ENCODE data around the gene ALDH1A1.
"Not testable (repeated sequence)": the region's sequence is repeated elsewhere in the genome, so short reads cannot be mapped to it uniquely, and the experiment has no call there.

ALDH1A1 gene

DNA sequence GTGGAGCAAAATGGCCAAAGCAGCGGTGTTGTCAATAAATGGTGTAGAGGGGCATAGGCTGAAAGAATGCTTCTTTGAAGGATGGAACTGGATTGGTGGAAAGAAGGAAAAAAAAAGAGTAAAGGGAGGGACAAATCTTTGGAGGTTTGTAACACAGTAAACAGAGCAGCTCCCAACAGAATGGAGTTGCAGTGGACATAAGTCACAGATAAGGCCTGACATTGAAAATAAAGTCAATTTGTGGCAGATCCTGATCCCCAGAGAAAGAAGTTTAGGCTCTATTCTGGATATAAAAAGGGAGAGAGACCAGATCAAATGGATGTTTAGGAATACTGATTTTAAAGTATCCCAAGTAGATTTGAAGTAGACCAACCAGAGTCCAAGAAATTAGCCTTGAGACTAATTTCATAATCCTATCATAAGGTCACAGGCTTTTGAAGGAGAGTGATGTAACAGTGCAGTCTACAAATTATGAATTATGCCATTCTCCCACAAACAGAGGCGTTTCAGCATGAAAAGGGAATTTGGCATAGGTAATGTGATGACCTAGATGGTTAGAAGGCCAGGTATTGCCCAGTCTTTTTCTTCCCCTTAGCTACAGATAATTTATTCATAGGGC, 8.9 kb downstream of the ALDH1A1 start:
- DNase-seq (ENCODE audit: low read depth), result no peak

DNA sequence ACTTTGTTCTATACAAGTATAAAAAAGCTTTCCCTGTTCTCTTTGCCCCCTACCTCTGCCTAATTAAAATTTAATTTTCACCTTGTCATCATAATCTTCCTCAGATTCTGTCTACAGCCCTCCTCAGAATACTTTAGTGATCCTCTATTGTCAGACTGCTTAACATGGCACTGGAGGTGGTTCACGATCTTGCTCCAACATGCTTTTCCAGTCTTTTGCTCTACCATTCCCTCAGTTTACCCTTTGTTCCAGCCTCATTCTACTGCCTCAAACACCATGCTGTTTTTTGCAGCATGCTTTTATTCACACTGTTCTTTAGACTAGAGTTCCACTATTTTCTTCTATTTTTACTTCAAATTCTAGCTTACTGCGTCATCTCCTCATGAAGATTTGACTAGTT, 10.4 kb downstream of the ALDH1A1 start:
- no peak for DNase-seq (ENCODE audit: low read depth)

DNA sequence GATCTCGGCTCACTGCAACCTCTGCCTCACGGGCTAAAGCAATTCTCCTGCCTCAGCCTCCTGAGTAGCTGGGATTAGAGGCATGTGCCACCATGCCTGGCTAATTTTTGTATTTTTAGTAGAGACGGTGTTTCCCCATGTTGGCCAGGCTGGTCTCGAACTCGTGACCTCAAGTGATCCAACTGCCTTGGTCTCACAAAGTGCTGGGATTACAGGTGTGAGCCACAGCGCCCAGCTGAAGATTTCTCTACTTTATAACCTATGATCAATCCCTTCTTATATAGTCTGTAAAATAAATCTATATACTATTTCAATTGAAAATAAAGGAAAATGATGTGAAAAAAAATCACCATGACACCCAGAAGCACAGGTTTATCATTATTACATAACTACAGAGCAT, 13.3 kb downstream of the ALDH1A1 start:
- DNase-seq (ENCODE audit: low read depth), result not testable (repeated sequence)

DNA sequence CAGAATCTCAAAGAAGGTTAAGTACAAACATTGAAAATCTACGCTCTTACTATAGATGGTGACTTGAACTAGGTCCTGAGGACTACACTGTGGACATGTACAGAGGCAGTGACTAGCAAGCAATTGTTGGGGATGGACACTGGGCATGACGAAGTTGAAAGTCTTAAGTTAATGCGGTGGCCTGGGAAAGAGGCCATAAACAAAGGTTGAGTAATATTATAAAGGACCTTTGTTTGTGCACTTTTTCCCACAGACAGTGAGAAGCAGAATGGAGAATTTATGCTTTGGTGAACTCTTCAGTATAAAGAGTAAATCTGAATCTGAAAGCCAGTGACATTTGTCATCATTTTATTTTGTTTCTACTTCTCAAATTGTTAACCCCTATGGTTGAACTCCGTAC, 15.3 kb downstream of the ALDH1A1 start:
- no peak for DNase-seq (ENCODE audit: low read depth)

DNA sequence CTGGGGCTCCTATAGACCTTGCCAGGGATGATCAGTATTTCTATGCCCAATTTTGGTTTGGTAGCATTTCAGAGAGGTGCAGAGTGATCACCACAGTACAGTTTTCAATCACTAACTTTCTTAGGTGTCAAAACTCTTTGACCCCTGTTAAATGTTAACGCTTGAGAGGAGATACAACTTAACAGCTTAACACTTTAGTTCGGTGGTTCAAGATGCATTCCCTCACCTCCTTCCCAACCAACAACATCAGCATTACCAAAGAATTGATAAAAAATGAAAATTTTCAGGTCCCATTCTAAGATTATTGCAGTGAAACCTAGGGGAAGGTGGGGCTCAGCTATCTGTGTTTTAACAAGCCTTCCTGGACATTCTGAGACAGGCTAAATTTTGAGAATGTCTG, 16.2 kb downstream of the ALDH1A1 start:
- no peak for DNase-seq (ENCODE audit: low read depth)

DNA sequence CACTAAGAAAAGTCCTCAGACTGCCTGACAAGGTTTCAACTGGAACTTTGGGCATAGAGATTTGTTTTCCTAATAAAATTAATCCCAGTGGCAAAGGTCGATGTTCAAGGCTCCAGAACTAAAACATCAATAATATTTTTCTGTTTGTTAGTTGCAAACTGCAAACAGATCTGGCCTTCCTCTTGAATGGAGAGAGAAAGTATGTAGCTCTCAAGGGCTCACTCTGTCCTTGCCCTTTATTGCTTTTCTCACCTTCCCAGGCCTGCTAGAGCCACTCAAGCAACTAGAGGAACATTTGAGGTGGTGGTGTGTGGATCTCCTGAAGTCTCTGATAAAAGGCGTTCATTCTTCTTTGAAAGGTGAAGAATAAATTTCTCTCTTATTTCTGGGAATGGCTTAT, 16.6 kb downstream of the ALDH1A1 start:
- DNase-seq (ENCODE audit: low read depth), result no peak

DNA sequence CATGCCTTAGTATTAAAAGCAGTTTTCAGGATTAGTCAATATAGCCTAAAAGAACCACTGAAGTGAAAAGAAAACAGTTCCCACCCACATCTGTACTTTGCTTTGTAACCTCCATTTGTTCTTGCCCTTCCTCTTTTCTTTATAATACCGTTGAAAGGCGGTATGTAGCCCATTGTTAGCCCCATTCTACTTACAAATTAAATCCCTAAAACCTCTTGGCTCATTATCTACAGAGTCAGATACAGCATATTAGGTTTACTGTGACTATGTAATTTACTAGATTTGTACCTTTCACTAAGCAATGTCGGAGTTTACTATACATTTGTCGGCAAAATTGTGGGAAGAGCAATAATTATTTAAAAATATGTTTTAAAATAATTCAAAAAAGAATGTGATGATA, 17.3 kb downstream of the ALDH1A1 start:
- no peak for DNase-seq (ENCODE audit: low read depth)

DNA sequence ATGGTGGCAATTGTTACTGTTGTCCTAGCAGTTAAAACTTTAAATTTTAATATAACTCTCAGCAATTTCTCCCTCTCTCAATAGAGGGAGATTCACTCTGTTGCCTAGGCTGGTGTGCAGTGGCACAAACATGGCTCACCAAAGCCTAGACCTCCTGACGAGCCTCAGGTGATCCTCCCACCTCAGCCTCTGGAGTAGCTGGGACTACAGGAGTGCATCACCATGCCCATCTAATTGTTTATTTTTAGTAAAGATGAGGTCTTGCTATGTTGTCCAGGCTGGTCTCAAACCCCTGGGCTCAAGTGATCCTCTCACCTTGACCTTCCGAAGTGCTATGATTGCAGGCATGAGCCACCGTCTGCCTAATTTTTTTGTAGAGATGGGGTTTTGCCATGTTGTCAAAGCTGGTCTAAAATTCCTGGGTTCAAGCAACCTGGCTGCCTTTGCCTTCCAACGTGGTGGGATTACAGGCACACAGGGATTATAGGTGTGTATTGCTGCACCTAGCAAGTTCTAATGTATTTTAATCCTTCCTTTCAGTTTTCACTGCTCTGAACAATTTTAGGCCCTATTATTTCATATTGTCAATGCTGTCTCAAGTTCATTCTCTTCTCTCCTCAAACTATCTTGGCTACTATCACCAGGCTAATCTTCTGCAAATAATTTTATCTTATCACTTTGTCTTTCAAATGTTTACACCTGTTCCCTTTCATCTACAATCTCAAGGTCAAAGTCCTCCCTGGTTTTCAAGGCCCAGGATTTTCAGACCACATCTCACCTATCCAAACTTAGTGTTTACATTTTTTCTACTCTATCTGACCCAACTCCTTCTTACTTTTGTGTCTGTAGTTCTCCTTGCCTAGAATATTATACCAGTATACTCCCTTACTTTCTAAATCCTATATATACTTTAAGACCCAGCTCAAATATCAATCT, 18.9 kb downstream of the ALDH1A1 start:
- DNase-seq (ENCODE audit: low read depth), result no peak

DNA sequence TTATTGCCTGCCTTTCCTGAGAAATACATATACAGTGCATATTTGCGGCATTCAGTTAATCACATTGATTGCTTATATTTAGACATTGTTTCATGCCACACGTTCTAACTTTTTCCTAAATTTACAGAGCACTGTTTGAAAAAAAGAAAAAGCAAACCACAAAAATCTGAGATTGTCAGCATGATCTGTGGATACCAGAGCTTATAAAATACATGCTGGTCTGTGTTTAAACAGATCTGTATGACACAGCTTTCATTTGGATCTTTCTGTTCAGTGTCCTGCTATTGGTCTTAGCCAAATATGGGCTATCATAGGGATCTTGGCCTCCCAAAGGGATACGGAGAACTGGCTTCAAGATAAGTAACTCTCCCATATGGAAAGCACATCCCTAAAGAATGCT, 20.2 kb downstream of the ALDH1A1 start:
- no peak for DNase-seq (ENCODE audit: low read depth)

DNA sequence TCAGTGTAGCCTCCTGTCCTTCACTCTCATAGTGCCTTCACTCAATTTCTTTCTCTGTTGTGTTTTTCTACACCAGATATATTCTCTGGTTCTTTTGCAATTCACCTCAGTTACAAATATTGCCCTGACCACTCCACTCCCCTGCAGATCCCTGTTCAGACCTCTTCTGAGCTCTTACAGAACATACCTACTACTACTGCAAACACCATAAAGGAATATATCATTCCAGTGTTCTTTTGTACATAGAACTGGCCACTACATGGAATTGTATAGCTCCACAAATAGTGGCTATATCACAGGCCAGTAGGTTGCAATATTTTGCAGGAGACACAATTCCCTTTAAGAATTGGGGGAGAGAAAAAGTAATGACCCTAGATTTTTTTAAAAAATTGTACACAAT, 21.0 kb downstream of the ALDH1A1 start:
- DNase-seq (ENCODE audit: low read depth), result no peak

DNA sequence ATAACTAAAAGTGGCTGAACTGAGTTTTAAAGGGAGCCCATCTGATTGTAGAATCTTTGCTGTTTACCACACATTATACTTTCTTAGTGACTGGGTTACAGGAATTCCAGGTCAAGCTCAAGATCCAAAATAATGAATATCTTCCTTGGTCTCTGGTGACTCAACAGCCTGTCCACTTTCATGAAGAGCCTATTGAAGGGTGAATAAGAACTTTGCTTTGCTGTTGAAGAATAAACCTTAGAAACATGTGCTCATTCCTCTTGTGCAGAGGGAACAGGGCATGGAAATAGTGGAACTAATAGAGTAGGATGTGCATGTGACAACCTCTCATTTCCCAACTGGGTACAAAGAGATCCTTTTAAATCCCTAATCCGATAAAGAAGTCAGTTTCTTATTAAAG, 21.4 kb downstream of the ALDH1A1 start:
- DNase-seq (ENCODE audit: low read depth), result no peak

DNA sequence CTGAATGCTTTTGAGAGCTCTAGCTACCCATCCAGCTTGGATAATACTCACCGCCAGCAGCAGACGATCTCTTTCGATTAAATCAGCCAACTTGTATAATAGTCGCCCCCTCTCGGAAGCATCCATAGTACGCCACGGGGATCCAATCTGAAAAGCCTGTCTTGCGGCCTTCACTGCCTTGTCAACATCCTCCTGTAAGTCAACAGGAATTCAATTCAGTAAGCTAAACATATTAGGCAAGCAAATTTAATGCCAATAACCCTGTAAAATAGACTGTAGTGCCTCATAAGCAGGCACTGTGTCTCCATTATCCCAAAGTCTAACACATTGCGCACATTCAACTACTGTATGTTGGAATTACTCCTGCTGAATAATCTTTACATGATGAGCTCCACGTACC, 22.0 kb downstream of the ALDH1A1 start:
- no peak for DNase-seq (ENCODE audit: low read depth)

DNA sequence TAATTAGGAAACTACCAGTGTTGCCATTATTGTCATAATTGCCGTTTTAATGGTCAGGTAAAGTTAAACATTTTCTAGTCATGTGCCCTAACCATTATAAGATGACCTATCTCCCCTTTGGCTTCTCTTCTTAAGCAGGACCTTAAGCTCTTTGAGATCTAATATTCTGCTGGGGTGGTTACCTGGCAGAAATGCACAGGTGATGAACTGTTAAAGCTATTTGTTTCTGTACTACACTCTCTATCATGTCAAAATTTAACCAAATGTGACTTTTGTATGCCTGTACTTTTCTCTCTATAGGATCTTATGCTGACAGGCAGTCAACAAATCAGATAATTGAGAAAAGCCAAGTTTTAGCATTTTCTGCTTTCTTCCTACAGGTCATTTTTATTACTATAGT, 23.3 kb downstream of the ALDH1A1 start:
- DNase-seq (ENCODE audit: low read depth), result no peak

DNA sequence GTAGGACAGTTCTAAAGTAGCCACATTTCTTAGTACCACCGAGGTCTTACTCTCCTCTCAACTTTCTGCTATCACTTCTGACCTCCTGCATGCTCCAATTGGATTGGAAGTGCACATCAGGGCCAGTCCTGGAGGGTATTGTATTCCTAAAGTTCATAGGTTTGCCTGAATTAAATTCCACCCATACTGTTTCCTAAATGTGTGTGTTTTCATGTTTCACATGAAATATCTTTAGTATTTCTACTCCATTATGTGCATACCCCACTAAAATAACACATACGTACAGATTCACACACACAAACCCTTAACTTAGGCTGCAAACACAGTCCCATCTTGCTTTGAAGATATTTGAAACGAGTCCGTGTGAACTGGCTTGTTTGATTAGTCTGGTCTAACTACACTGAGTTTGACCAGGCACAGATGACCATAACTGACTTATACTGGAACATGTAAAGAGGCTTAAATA, 24.8 kb downstream of the ALDH1A1 start:
- DNase-seq (ENCODE audit: low read depth), result no peak

DNA sequence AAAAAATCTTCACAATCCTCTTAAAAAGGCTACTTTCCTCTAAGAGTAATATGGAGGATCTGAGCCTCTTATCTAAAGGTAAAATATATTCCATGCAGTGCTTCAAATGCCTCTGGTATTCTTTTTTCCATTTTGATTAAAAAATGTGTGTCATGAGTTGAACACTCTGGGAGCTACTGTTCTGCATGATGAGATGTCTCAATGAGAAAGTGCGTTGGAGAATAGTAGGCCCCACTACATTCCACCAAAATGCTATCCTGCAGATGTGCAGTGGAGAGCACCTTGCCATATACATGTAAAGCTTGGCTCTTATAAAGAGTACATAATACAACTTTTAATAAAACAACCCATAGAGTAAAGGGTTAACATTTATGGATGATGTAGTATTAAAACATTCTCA, 26.3 kb downstream of the ALDH1A1 start:
- no peak for DNase-seq (ENCODE audit: low read depth)

DNA sequence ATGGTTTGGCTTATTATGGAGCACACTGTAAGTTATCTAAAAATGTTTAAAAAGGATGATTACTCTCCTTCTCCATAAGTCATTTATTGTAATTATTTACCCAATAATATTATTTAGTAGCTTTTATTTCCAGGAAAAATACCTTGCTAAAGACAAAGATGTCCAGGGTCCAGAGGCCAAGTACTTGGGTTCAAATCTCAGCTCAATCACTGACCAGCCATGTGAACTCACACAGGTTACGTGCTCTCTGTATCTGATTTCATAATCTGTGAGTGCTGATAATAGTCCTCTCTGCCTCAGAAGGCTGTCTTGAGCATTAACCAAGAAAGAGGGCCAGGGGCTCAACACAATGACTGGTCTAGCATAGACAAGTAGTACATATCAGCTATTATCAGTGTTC, 27.0 kb downstream of the ALDH1A1 start:
- DNase-seq (ENCODE audit: low read depth), result no peak

DNA sequence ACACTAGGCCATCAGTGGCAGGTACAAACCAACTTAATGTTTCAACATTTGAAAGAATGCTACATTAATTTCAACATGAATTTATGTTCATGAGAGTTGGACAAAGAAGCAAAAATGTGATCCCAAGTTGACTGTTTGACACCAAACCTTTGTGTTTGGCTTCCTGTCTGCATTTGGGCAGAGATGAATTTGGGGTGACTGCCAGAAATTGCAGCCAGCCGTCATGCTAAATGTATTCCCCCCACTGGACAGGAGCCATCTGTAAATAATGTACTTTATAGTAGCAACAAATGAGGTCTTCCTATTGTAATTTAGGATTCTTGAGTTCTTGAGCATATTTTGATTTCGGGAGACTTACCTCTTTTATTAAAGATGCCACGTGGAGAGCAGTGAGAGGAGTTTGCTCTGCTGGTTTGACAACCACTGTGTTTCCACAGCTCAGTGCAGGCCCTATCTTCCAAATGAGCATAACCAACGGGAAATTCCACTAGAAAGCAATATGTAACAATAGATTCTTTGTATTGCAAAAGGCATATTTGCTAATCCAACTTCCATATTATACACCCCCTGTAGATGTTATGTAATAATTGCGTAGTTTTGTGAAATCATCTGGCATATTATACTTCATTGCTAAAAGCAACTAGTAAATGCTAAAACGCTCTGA, 27.6 kb downstream of the ALDH1A1 start:
- DNase-seq (ENCODE audit: low read depth), result no peak

DNA sequence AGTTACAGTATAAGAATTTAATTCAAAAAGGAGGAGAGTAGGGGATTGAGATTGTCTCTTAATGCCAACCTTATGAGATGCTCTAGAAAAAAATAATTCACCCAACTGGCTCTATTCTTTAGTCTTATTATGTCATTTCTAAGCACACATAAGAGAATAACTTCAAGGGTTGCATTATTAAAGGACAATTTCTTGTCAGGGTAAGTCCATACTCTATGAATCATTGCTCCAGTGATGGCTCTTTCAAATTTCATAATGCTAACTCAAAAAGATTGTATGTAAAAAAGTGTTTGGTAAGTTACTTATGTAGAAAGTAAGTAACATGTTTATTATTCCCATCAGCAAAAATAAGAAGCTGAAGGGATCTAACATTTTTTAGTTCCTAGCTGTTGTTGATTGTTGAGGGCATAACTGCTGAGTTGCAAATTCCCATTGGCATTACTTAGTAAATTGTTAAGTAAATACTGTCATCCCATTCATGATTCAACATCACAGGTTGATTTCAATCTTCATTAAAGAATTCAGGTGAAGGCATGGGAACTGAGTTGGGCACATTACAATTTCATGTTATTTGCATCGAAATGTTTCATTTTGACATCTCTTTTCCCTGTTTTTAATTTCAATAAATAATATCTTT, 28.6 kb downstream of the ALDH1A1 start:
- DNase-seq (ENCODE audit: low read depth), result no peak

DNA sequence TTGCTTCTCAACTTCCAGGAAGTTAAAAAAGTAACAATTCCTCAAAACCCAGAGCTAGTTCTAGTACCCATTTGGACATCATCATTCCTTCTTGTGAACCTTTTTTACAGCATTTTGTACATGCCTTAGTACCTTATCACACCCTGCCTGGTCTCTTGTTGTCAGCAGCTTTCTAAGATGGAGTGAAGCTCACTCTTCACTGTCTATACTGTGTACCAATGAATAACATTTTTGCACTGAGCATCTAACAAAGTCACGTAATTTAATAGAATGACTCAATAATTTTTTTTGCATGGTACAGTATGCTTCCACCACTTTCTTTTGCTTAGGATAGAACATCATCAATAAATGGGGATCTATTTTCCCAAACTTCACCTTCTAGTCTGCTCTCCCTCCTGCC, 29.8 kb downstream of the ALDH1A1 start:
- no peak for DNase-seq (ENCODE audit: low read depth)

DNA sequence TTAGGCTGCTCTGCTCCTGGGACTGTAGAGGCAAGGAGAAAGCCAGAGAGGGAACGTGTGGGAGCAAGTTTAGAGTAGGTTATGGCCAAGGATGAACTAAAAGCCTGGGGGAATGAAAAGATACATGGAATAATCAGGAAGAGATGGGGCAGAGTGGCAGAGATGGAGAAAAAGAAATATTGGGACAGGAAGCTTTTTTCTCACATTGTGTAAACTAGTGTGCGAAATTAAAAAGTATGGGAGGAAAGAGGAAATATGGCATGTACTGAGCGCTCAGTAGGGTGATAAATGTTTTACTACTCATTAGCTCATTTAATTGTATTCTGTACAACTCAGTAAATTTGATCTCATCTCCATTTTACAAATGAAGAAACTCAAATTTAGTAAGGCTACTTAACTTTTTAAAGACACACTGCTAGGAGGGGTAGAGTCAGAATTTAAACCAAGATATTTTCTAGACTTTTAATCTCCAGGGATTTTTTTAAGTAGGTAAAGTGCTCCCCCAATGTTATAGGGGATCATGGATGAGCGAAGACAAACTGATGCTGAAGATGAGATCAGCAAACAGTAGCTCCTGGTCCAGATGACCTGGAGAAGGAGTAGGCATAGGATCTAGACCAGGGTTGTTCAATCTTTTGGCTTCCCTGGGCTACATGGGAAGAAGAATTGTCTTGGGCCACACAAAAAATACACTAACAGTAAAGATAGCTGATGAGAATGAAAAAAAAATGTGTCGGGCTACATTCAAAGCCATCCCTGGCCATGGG, 30.8 kb downstream of the ALDH1A1 start:
- no peak for DNase-seq (ENCODE audit: low read depth)

DNA sequence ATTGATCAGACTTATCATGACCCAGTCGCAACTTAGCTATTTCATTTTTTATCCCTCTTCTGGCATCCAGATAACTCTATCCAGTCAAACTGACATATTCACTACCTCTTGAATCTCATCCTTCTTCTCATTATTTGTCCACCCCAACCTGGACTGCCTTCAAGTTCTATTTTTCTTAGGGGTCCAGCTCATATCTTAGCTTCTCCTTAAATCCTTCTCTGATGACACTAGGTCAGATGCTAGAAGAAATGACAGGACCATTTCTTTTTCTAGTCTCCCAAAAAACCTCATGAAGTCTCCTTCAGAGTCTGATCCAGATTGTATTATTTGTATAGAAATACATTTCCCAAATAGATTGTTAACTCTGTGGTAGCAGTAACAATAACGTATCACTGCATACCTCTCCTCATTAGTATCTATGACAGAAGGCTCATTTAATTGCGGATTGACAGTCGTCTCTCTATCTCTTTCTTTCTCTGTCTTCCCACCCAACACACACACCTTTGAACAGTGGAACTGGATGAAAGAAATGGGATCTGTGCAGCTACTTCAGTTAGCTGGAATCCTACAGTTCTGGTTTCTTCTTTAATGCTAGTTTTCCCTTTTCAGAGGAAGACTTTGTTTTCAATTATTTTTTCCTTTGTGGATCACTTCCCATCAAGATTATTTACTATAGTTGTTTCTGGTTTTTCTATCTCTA, 33.5 kb downstream of the ALDH1A1 start:
- no peak for DNase-seq (ENCODE audit: low read depth)

Measured in T-helper 22 cell (primary cell).